Suprapubic skin (tissue), 4 donors: ENCODE results near the gene SNRPB2. TPM values are rescaled to one million over a fixed set of nuclear protein-coding genes. Genes with fewer than 3 reads are reported as not detected.

ENCODE experiments used
- DNase-seq, 2 donors: peaks; one replicate each; pipeline ENCODE4 v3.0.0-alpha.2; 2019; ENCODE audit warnings: low spot score in 2 of 2
- H3K27ac ChIP-seq: fragments of 200-600 bp; sonication (generic); one replicate; pipeline ENCODE4 v1.5.1; 2019
- H3K27me3 ChIP-seq: fragments of 200-600 bp; sonication (generic); one replicate; pipeline ENCODE4 v1.5.1; 2019
- H3K36me3 ChIP-seq: fragments of 200-600 bp; sonication (generic); one replicate; pipeline ENCODE4 v1.5.1; 2019
- H3K4me1 ChIP-seq: fragments of 200-600 bp; sonication (generic); one replicate; pipeline ENCODE4 v1.5.1; 2019
- H3K4me3 ChIP-seq: fragments of 200-600 bp; sonication (generic); one replicate; pipeline ENCODE4 v1.5.1; 2019; ENCODE audit warnings: mild to moderate bottlenecking
- H3K9me3 ChIP-seq: fragments of 200-600 bp; sonication (generic); one replicate; pipeline ENCODE4 v1.5.1; 2019
- CTCF ChIP-seq, 2 donors: fragments of 200-600 bp in 1 of 2; fragments of 450-650 bp in 1 of 2; sonication (generic) in 1 of 2; IDR thresholded peaks; one replicate each; pipeline ENCODE4 v1.5.1; 2016 to 2019; ENCODE audit warnings: antibody characterized with exemption in 2 of 2, mild to moderate bottlenecking in 1 of 2, moderate library complexity in 1 of 2
- EP300 ChIP-seq: sonication (generic); formaldehyde crosslinking; IDR thresholded peaks from one replicate; pipeline ENCODE4 v1.6.1; 2017; ENCODE audit warnings: antibody characterized with exemption
- POLR2A ChIP-seq, 2 donors: fragments of 450-650 bp; IDR thresholded peaks; one replicate each; pipeline ENCODE4 v1.6.1; 2017; ENCODE audit warnings: antibody characterized with exemption in 2 of 2, mild to moderate bottlenecking in 2 of 2, moderate library complexity in 2 of 2
- POLR2AphosphoS5 ChIP-seq, 3 donors: sonication (generic); formaldehyde crosslinking; IDR thresholded peaks; one replicate each; pipeline ENCODE4 v1.6.1; 2017; ENCODE audit warnings: antibody characterized with exemption in 3 of 3
- WGBS: methylation state at CpG from one replicate; pipeline ENCODE4 v1.1.5; 2018; 5-methylcytosine and 5-hydroxymethylcytosine counted together
- total RNA-seq, 4 donors: library from RNA; depleted of rRNA; stranded (reverse); fragments of >200 nt; gene quantifications; one replicate each; pipeline ENCODE4 v1.1.0, GENCODE V29; 2016

The SNRPB2 gene
- total RNA-seq, 4 donors from 2014 or later, result 14.1 to 26.9 (median 17.8) TPM

- Histone ChIP-seq H3K36me3 (no peaks in the 10 kb centered on the region), H3K9me3 (peaks cover 6% of the 10 kb centered on the region), H3K27ac (no peak overlapping the region), H3K27me3 (no peaks in the 10 kb centered on the region), H3K4me1 (no peaks in the 10 kb centered on the region), H3K4me3 (no peak overlapping the region)
- no peak for DNase-seq
- TF ChIP-seq EP300 (no peak), POLR2A (IDR thresholded peaks at IDR 0.05) (no peak), CTCF (IDR thresholded peaks at IDR 0.05) (no peak), POLR2AphosphoS5 (IDR thresholded peaks at IDR 0.05) (no peak)
- 97% methylated on average over 1 of the region's 1 CpG for WGBS
Observed at GRCh38 chr20:16781496-16781895, 51.7 kb downstream of the SNRPB2 start.

- Histone ChIP-seq H3K36me3 (no peaks in the 10 kb centered on the region), H3K27me3 (no peaks in the 10 kb centered on the region), H3K4me1 (no peaks in the 10 kb centered on the region), H3K9me3 (peaks cover 6% of the 10 kb centered on the region), H3K27ac (no peak overlapping the region), H3K4me3 (no peak overlapping the region)
- DNase-seq, result no peak
- WGBS, result 73% methylated on average over 1 of the region's 1 CpG
- TF ChIP-seq CTCF (IDR thresholded peaks at IDR 0.05) (no peak), POLR2AphosphoS5 (IDR thresholded peaks at IDR 0.05) (no peak), EP300 (no peak), POLR2A (IDR thresholded peaks at IDR 0.05) (no peak)
Observed at GRCh38 chr20:16785226-16785625, 55.4 kb downstream of the SNRPB2 start.

Other genes with a start within 250 kb of the SNRPB2 start
- gene KIF16B, start 156.6 kb upstream of the SNRPB2 start, total RNA-seq, result 10 to 100 TPM; 23.7 to 64.0 (median 38.2) TPM
- gene OTOR, start 18.3 kb downstream of the SNRPB2 start, total RNA-seq, result not detected